CD8-positive, alpha-beta memory T cell (primary cell): ENCODE data around the gene NOP14. TPM values are rescaled to one million over a fixed set of nuclear protein-coding genes. Genes with fewer than 3 reads are reported as not detected.

ENCODE experiments used
- CTCF ChIA-PET: fragments of 350-600 bp; sonication (Branson Sonifier 250); formaldehyde crosslinking; loops from one replicate; lab custom pipeline; 2021; ENCODE audit warnings: antibody characterized with exemption; lab: Charles Lee
- POLR2A ChIA-PET: fragments of 350-600 bp; sonication (Branson Sonifier 250); formaldehyde crosslinking; loops from one replicate; lab custom pipeline; 2021; ENCODE audit warnings: antibody characterized with exemption; lab: Charles Lee
- DNase-seq, 5 donors: peaks; one replicate each; pipeline versions ENCODE4 v3.0.0 to v3.0.0-alpha.2; 2020 to 2022; ENCODE audit warnings: mixed read lengths in 1 of 5
- H3K27ac ChIP-seq: one replicate; pipeline ENCODE4 v1.7.0; 2013; ENCODE audit warnings: low read depth, mild to moderate bottlenecking, low read length, moderate library complexity
- H3K27me3 ChIP-seq: 2 replicates; pipeline ENCODE4 v1.7.0; 2013; ENCODE audit warnings: low read length, mild to moderate bottlenecking; ENCODE audit not compliant: insufficient read depth, poor library complexity, severe bottlenecking
- H3K36me3 ChIP-seq: 2 replicates; pipeline ENCODE4 v1.7.0; 2013; ENCODE audit warnings: mild to moderate bottlenecking, low read length, moderate library complexity; ENCODE audit not compliant: insufficient read depth
- H3K4me1 ChIP-seq: 2 replicates; pipeline ENCODE4 v1.7.0; 2013; ENCODE audit warnings: mild to moderate bottlenecking, low read length, moderate library complexity; ENCODE audit not compliant: insufficient read depth
- H3K4me3 ChIP-seq: 2 replicates; pipeline ENCODE4 v1.7.0; 2013; ENCODE audit warnings: mild to moderate bottlenecking, low read length
- H3K9me3 ChIP-seq: 2 replicates; pipeline ENCODE4 v1.7.0; 2013; ENCODE audit warnings: mild to moderate bottlenecking, low read length
- H3K27ac Mint-ChIP-seq, 8 donors: one replicate each; pipeline ENCODE4 v1.8.0; 2020 to 2021; ENCODE audit warnings: mixed read lengths in 8 of 8, mild to moderate bottlenecking in 6 of 8, inconsistent platforms in 3 of 8, moderate library complexity in 3 of 8
- H3K27me3 Mint-ChIP-seq, 2 donors: one replicate each; pipeline ENCODE4 v1.8.0; 2020 to 2021; ENCODE audit warnings: mixed read lengths in 2 of 2, mild to moderate bottlenecking in 1 of 2, moderate library complexity in 1 of 2
- H3K36me3 Mint-ChIP-seq, 3 donors: one replicate each; pipeline ENCODE4 v1.8.0; 2020 to 2021; ENCODE audit warnings: mixed read lengths in 3 of 3, inconsistent platforms in 1 of 3, mild to moderate bottlenecking in 1 of 3
- H3K4me1 Mint-ChIP-seq, 3 donors: one replicate each; pipeline ENCODE4 v1.8.0; 2020 to 2021; ENCODE audit warnings: mixed read lengths in 3 of 3, inconsistent platforms in 1 of 3, mild to moderate bottlenecking in 1 of 3
- H3K4me3 Mint-ChIP-seq, 7 donors: one replicate each; pipeline ENCODE4 v1.8.0; 2020 to 2021; ENCODE audit warnings: mixed read lengths in 7 of 7, mild to moderate bottlenecking in 6 of 7, moderate library complexity in 4 of 7, inconsistent platforms in 2 of 7
- H3K9me3 Mint-ChIP-seq, 5 donors: one replicate each; pipeline ENCODE4 v1.8.0; 2020 to 2022; ENCODE audit warnings: mixed read lengths in 5 of 5, mild to moderate bottlenecking in 3 of 5, moderate library complexity in 2 of 5, inconsistent platforms in 1 of 5
- polyA plus RNA-seq: library from polyadenylated mRNA; unstranded; fragments of 300-500 nt; fragmentation: Illumina TruSeq; gene quantifications from one replicate; pipeline ENCODE4 v1.2.3, GENCODE V29; 2021
- total RNA-seq, 2 experiments: library from RNA; stranded (reverse); gene quantifications; one replicate each; pipeline ENCODE4 v1.2.3, GENCODE V29; 2021

Gene NOP14
- total and polyA plus RNA-seq, 3 experiments from 2014 or later: 26.5 to 165 (median 156) TPM

DNA sequence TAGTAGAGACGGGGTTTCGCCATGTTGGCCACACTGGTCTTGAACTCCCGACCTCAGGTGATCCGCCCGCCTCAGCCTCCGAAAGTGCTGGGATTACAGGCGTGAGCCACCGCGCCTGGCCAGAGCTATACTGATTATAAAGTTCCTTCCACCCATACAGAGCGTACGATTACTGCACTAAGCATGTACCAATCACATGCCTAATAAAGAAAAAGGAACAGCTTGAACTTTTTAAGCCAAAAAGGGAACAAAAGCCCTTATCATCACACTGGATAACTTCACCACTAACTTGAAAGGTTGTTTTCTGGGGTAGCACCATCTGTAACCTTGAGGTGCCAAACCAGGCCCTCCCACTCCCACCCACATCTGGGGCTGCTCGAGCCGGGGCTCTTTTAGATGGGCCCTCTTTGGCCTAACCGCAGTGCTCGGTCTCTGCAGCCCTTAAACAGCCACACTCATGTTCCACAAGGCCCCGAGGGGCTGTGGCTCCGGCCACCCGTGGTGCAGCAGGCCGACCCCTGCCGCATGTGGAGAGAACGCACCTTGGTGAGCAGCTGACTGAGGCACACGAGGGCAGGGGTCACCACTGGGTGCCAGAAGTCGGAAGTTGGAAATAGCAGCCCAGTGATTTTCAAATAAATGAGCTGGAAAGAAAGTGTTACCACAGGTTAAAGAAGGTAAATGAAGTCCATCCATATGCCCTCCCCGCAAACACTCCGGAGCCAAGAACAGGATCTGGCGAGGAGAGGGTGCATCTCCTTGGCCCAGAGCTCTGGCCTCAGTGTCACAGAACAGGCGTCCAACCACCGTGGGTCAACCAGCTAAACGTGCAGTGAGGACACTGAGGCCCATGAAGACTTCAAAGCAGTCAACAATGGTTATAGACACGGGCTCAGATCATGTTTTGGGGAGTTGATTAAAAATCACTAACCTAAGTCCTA is 18.4 kb downstream of the NOP14 start:
- Histone ChIP-seq H3K4me1 (no peaks in the 10 kb centered on the region), H3K27me3 (no peaks in the 10 kb centered on the region), H3K27ac (no peak overlapping the region), H3K4me3 (no peak overlapping the region), H3K9me3 (no peaks in the 10 kb centered on the region), H3K36me3 (peaks cover 64% of the 10 kb centered on the region)
- Mint-ChIP-seq H3K36me3 (peaks cover 0 to 97% (median 17%) of the 10 kb centered on the region in 3 donors), H3K27ac (peak overlapping the region in 5 of 8 donors; percentile 6 to 57 (median 33)), H3K4me3 (peak overlapping the region in 1 of 7 donors; percentile 37), H3K9me3 (no peaks in the 10 kb centered on the region), H3K27me3 (peaks cover 0 to 5% of the 10 kb centered on the region in 2 donors), H3K4me1 (peaks cover 6 to 22% (median 17%) of the 10 kb centered on the region in 3 donors)
- DNase-seq: no peak
- CTCF ChIA-PET: interaction anchor here (1.1 to 2.7 kb wide), 3 partner anchors 9 to 181 kb away, joined by 6 to 13 read pairs (median 11); no protein-coding TSS in a partner anchor
- POLR2A ChIA-PET: interaction anchor here (1.0 to 1.2 kb wide), 2 partner anchors 9 to 10 kb away, joined by 3 to 6 read pairs; no protein-coding TSS in a partner anchor

DNA sequence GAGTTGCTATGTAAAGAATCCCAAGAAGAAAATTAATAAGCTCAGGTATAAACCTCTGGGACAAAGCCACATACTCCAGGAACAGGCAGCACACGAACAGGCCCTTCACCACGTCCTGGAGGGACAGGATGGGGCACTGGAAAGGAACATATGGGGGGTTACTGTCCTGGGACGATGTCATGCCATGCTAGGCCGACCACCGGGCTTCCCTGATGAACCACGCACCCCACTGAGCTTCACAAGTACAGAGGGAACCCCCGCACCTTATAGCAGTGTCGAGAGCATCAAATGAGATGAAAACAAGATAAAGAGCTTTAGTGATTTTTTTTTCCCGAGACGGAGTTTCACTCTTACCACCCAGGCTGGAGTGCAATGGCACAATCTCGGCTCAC is 19.1 kb downstream of the NOP14 start:
- H3K4me3 ChIP-seq: no peak overlapping the region
- H3K4me3 Mint-ChIP-seq: peak overlapping the region in 1 of 7 donors; percentile 61
- H3K9me3 ChIP-seq: no peaks in the 10 kb centered on the region
- no peaks in the 10 kb centered on the region for H3K27me3 ChIP-seq
- peaks cover 0 to 5% of the 10 kb centered on the region in 2 donors for H3K27me3 Mint-ChIP-seq
- H3K36me3 ChIP-seq: peaks cover 64% of the 10 kb centered on the region
- no peak for DNase-seq
- peaks cover 0 to 97% (median 18%) of the 10 kb centered on the region in 3 donors for H3K36me3 Mint-ChIP-seq
- peaks cover 9 to 27% (median 21%) of the 10 kb centered on the region in 3 donors for H3K4me1 Mint-ChIP-seq
- POLR2A ChIA-PET: no interaction called here
- H3K27ac Mint-ChIP-seq: peak overlapping the region in 7 of 8 donors; percentile 23 to 72 (median 52)
- no peaks in the 10 kb centered on the region for H3K4me1 ChIP-seq
- no peak overlapping the region for H3K27ac ChIP-seq
- H3K9me3 Mint-ChIP-seq: no peaks in the 10 kb centered on the region
- CTCF ChIA-PET: interaction anchor here (1.1 to 2.7 kb wide), 3 partner anchors 9 to 181 kb away, joined by 6 to 13 read pairs (median 11); no protein-coding TSS in a partner anchor

DNA sequence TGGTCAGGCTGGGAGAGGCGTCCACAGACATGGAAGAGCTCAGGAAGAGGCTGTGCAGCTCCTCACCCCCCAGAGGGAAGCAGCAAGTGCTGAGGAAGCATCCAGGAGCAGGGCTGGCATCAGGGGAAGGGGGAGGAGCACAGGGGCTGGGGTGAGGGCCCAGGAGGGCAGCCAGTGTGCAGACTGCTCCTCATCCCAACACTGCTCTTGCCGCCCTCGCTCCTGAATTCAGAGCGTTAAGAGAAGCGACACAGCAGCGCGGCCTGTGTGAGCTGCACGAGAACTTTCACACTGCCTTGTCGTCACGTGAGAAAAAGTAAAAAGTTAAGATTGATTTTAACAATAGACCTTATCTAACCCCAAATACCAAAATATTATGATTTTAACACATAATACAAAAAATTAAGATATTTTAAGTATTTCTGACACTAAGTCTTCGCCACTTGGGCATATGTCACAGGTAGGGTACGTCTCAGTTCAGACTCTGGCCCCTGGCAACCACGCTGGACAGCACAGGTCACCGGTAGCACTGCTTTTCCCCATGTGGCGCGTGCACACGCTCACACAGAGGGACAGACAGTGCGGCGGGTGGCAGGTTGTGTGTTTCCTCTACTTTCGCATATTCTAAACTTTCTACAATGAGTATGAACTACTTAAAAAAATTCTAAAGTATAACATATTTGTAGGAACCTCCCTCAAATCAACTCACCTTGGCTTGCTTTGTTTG is 19.7 kb downstream of the NOP14 start:
- Mint-ChIP-seq H3K27ac (peak overlapping the region in 7 of 8 donors; percentile 36 to 96 (median 72)), H3K9me3 (no peaks in the 10 kb centered on the region), H3K36me3 (peaks cover 0 to 97% (median 18%) of the 10 kb centered on the region in 3 donors), H3K4me1 (peaks cover 11 to 32% (median 25%) of the 10 kb centered on the region in 3 donors), H3K27me3 (peaks cover 0 to 5% of the 10 kb centered on the region in 2 donors), H3K4me3 (peak overlapping the region in 2 of 7 donors; percentile 61 to 83)
- peak overlapping the region; percentile 31 for H3K27ac ChIP-seq
- ChIA-PET CTCF (interaction anchor here (0.8 to 2.7 kb wide), 4 partner anchors 8 to 180 kb away, joined by 3 to 13 read pairs (median 8); no protein-coding TSS in a partner anchor), POLR2A (interaction anchor here (0.7 kb wide), 1 partner anchor 9 kb away, joined by 6 read pairs; no protein-coding TSS in a partner anchor)
- no peaks in the 10 kb centered on the region for H3K4me1 ChIP-seq
- no peaks in the 10 kb centered on the region for H3K9me3 ChIP-seq
- no peak for DNase-seq
- peaks cover 68% of the 10 kb centered on the region for H3K36me3 ChIP-seq
- no peaks in the 10 kb centered on the region for H3K27me3 ChIP-seq
- H3K4me3 ChIP-seq: no peak overlapping the region

DNA sequence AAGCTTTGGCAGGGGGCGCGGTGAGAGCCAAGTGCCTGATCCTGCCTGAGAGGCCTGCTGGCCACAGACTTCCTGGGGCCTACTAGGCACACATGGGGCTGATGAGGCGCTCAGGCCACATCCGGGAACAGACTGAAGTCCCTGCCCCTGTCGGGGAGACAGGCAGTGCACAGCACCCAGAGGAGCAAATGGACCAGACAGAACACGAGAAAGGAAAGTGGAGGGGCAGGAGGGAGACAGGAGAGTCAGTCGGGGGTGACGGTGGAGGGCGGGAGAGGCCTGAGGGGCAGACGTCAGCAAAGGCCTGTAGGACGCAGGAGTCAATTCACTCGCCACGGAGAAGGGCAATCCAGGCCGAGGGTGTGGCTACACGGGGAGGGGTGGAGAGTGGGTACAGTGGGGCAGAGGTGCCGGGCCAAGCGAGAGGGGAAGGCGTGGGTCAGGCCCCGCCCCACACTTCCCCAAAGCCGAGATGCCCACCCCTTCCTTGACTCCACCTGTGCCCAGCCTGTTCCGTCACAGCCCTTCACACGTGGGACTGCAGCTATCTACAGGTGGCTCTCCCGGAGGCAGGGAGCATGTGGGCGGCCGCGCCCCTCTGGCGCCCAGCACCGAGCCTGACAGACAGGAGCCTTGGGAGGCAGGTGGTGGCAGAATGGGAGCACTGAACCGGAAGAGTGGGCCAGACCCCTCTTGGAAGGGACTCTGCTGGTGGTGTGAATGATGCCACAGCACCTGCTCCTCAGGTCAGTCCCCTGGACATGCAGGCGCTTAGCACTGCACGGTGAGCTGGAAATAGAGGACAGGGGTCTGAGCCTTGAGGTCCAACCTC is 20.5 kb downstream of the NOP14 start:
- H3K36me3 ChIP-seq: peaks cover 66% of the 10 kb centered on the region
- no peak overlapping the region for H3K4me3 ChIP-seq
- DNase-seq: peak in 4 of 5 donors; percentile 27 to 63 (median 55)
- no peaks in the 10 kb centered on the region for H3K9me3 Mint-ChIP-seq
- peak overlapping the region; percentile 18 to 85 (median 49) for H3K4me3 Mint-ChIP-seq
- peaks cover 11 to 36% (median 29%) of the 10 kb centered on the region in 3 donors for H3K4me1 Mint-ChIP-seq
- H3K27ac Mint-ChIP-seq: peak overlapping the region; percentile 69 to 98 (median 92)
- ChIA-PET CTCF (interaction anchor here (0.8 to 1.7 kb wide), 2 partner anchors 13 to 19 kb away, joined by 3 read pairs; no protein-coding TSS in a partner anchor), POLR2A (interaction anchor here (0.7 kb wide), 1 partner anchor 9 kb away, joined by 6 read pairs; no protein-coding TSS in a partner anchor)
- peaks cover 0 to 5% of the 10 kb centered on the region in 2 donors for H3K27me3 Mint-ChIP-seq
- peaks cover 1% of the 10 kb centered on the region for H3K4me1 ChIP-seq
- H3K27me3 ChIP-seq: no peaks in the 10 kb centered on the region
- no peaks in the 10 kb centered on the region for H3K9me3 ChIP-seq
- peaks cover 0 to 95% (median 16%) of the 10 kb centered on the region in 3 donors for H3K36me3 Mint-ChIP-seq
- H3K27ac ChIP-seq: peak overlapping the region; percentile 31

DNA sequence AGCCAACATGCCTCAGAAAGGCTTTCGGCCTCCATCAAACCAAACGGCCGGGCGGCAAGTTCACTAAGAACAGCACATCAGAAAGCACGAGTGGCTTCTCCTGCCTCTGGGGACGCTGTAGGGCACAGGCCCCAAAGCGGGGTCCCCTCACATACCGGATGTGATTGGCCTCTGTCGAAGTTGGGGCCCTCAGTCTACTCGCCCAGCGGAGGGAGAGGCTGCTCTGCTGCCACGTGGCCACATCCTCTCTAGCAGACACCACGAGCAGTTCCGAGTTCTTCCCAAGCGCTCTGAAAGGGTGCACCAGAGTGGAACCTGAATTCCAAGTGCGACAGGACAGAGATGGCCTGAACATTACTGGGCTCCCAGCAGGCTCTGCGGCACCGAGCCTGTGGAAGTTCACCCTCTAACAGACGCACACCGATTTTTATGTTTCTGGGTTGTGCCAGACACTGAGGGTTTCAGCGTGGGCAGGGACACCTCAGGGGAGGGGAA is 21.1 kb downstream of the NOP14 start:
- H3K36me3 Mint-ChIP-seq: peaks cover 0 to 94% (median 18%) of the 10 kb centered on the region in 3 donors
- H3K27ac Mint-ChIP-seq: peak overlapping the region; percentile 69 to 98 (median 92)
- ChIA-PET CTCF (interaction anchor here (1.7 kb wide), 1 partner anchor 13 kb away, joined by 3 read pairs; no protein-coding TSS in a partner anchor), POLR2A (no interaction called here)
- Histone ChIP-seq H3K27me3 (no peaks in the 10 kb centered on the region), H3K36me3 (peaks cover 62% of the 10 kb centered on the region), H3K4me3 (no peak overlapping the region), H3K4me1 (peaks cover 8% of the 10 kb centered on the region), H3K9me3 (no peaks in the 10 kb centered on the region), H3K27ac (peak overlapping the region; percentile 31)
- H3K4me3 Mint-ChIP-seq: peak overlapping the region; percentile 18 to 85 (median 49)
- H3K27me3 Mint-ChIP-seq: peaks cover 0 to 5% of the 10 kb centered on the region in 2 donors
- peak in 2 of 5 donors; percentile 23 to 60 for DNase-seq
- peaks cover 16 to 42% (median 35%) of the 10 kb centered on the region in 3 donors for H3K4me1 Mint-ChIP-seq
- H3K9me3 Mint-ChIP-seq: no peaks in the 10 kb centered on the region

DNA sequence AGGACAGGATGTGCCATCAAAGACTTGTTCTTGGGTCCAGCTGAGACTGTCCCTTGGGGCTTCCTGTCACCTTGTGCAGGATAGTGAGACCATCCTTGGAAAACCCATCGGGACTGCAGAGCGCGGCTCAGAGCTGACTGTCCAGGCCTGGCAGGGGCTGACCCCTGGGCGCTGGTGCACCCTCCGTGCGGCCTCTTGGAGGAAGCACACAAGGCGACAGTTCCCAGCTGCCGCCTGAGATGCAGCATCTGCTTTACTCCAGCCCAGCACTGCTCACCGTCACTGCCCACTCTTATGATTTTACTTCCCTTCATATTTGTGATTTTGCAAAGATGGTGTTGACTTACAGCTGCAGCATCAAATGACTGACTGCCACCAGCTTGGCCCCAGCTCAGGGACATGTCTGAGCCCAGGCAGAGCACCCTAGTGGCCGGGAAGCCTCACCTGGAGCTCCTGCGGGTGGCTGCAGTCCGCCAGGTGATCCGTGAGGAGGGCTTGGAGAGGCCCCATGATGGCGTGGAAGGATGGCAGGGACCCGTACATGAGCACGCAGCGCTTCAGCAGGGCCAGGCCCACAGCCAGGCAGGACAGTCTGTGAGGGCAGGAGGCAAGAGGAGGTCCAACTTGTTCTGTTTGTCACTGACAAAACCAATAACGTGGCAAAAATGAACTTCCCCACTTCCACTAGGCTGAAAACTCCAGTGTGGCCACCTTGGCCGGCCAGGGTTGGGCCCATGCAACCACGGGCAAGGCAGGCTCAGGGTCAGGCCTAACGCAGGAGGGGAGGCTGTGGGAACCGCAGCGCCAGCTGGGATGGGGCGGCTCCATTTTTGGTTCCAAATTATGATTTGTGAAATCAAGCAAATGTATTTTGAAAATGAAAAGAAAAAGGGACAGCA is 21.8 kb downstream of the NOP14 start:
- Mint-ChIP-seq H3K27ac (peak overlapping the region in 5 of 8 donors; percentile 74 to 96 (median 88)), H3K4me1 (peaks cover 23 to 49% (median 42%) of the 10 kb centered on the region in 3 donors)

More for the DNA sequence above, 21.8 kb downstream of the NOP14 start:
- no peak for DNase-seq
- no peaks in the 10 kb centered on the region for H3K27me3 ChIP-seq
- peaks cover 15% of the 10 kb centered on the region for H3K4me1 ChIP-seq
- ChIA-PET CTCF (interaction anchor here (1.5 to 1.7 kb wide), 2 partner anchors 14 to 178 kb away, joined by 3 to 4 read pairs; no protein-coding TSS in a partner anchor), POLR2A (no interaction called here)
- Mint-ChIP-seq H3K36me3 (peaks cover 0 to 94% (median 20%) of the 10 kb centered on the region in 3 donors), H3K9me3 (no peaks in the 10 kb centered on the region), H3K4me3 (no peak overlapping the region), H3K27me3 (peaks cover 0 to 5% of the 10 kb centered on the region in 2 donors)
- H3K9me3 ChIP-seq: no peaks in the 10 kb centered on the region
- H3K4me3 ChIP-seq: no peak overlapping the region
- peaks cover 55% of the 10 kb centered on the region for H3K36me3 ChIP-seq
- H3K27ac ChIP-seq: peak overlapping the region; percentile 31
